Fibroblast of villous mesenchyme (primary cell): ENCODE measurements around the gene PGM2. TPM values are rescaled to one million over a fixed set of nuclear protein-coding genes. Genes with fewer than 3 reads are reported as not detected.

Experiments
- DNase-seq: peaks from one replicate; pipeline ENCODE4 v3.0.0-alpha.2; 2010; ENCODE audit warnings: low read depth
- H3K4me3 ChIP-seq: 2 replicates; pipeline ENCODE4 v1.5.1; 2011; ENCODE audit warnings: low read depth, mild to moderate bottlenecking, low read length
- CTCF ChIP-seq: IDR thresholded peaks from 2 replicates; pipeline ENCODE4 v1.5.1; 2012; ENCODE audit warnings: low read depth, mild to moderate bottlenecking, low read length; ENCODE audit not compliant: insufficient read depth
- total RNA-seq: library from RNA; depleted of rRNA; stranded (reverse); fragments of >200 nt; gene quantifications from 2 replicates; pipeline ENCODE4 v1.2.3, GENCODE V29; 2012

Gene PGM2
- total RNA-seq, 1 donor, result 25.9 TPM

- DNase-seq, result peak; percentile 41
- H3K4me3 ChIP-seq, result no peak overlapping the region
- TF ChIP-seq CTCF, result no peak
Observed at GRCh38 chr4:37885496-37885895, 59.0 kb downstream of the PGM2 start.

DNA sequence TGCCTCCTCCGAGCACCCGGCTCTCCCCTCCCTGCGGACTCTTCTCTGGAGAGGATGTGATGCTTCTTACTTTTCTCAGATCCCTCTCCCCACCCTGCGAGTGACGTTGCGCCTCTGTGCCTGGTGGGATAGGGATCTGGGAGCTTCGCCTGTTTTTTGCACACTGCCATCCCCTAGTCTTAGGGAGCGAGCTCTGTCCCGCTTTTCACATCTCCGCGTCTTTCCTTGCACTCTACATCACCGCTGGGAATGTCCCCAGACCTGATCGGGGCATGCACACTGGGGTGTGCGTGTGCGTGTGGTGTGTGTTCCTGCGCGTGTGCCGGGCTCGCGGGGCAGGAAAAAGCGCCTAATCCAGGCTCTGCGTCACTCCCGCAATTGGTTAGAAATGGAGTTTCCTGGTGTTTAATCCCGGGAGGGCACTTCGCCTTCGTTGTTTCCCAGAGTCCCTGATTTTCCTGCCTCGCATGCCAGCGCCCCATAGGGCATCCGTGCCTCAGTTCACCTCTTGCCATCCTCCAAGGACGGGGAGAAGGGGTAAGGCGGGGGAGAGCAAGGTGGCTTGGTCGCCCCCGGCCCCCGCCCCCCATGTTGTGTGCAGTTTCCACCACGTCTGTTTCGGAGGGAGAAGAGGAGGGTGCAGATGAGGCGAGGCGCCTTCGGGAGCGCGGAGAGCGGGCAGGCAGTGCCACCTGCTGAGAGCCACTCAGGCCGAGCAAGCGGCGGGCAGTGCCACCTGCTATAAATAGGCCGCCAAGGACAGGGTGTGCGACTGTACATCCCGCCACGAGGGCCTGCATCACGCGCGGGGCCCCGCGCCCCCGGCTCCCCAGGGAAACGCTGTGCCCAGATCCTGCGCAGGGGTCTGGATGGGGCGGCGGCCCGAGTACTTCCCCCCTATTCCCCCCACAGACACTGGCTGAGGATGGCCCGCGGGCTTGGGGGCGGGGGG lies 63.6 kb downstream of the PGM2 start:
- H3K4me3 ChIP-seq, result peak overlapping the region; percentile 62
- DNase-seq, result no peak
- TF ChIP-seq CTCF, result no peak

DNA sequence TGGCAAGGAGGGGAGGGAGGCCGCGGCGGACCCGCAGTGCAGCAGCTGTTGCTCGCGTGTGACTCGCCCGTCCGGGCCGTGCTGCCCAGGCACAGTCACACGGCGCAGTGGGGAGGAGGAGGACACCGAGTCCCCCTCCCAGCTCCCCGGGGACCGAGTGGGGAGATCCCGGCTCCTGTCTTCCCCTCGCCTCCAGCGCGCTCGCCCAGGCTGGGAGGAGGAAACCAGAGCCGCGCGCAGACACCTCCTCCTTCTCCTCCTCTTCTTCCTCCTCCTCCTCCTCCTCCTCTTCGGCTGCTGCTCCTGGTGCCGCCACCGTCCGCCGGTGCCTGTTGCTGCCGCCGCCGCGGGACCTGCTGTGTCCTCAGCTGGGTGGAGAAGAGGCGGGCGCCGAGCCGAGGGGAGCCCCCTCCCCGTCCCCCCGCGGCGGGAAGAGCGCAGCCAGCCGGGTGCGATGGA lies 64.3 kb downstream of the PGM2 start, which contains the start of gene TBC1D1:
Gene TBC1D1 (plus strand): TSS at position 284 of the 459 bp plus-strand sequence. CDS start 11,012 bp downstream, outside the sequence.
- DNase-seq, result no peak
- TF ChIP-seq CTCF, result no peak
- H3K4me3 ChIP-seq, result peak within 1 kb of the TSS; percentile 62

GRCh38 chr4:37891260-37892159 lies 65.0 kb downstream of the PGM2 start:
- DNase-seq, result no peak
- H3K4me3 ChIP-seq, result peak overlapping the region; percentile 62
- no peak for TF ChIP-seq CTCF

DNA sequence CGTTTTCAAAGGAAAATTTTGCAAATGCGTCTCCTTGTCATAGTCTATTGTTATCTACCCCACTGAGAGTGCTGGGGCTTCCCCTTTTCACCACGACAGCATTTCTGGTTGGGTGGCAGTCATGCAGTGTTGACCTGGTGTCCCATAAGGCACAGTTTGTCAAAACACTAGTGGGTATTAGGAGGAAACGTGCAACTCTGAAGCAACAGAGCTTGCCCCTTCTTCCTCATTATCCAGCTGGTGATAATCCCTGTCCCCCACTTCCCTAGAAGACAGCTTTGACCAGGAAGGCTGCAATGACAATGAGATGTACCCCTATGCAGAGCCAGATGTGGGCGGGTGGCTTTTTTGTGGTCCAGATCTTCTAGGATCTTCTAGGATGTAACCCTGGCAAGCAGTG lies 66.2 kb downstream of the PGM2 start:
- no peak overlapping the region for H3K4me3 ChIP-seq
- no peak for DNase-seq
- TF ChIP-seq CTCF, result no peak

DNA sequence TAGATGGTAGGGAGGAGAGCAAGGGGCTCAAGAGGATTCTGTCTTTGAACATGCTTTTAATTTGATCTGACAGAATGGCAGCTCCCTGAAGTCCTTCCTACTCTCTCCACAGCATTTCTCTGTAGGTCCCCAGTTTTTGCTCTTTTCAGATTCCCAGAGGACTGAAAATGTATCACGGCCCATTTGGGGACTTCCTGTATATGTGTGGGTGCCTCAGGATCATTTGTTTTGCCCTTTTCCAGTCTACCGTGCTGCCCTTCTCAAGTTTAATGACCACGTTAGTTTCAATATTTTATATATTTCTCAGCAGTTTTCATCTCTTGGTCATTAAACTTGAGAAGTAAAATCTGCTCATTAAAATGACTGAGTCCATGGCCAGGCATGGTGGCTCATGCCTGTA lies 66.7 kb downstream of the PGM2 start:
- H3K4me3 ChIP-seq, result no peak overlapping the region
- DNase-seq, result no peak
- TF ChIP-seq CTCF, result no peak
